HG02623 (cell line): Measurements from ENCODE around the gene ZBTB7A.

Experiments used
- ATAC-seq: cut with Tn5 transposase; IDR thresholded peaks from one replicate; pipeline ENCODE4 v1.9.1; 2021; ENCODE audit warnings: moderate library complexity; ENCODE audit not compliant: unreplicated experiment

Gene ZBTB7A

GRCh38 chr19:4066682-4067395, at the start of gene ZBTB7A:
Gene ZBTB7A (minus strand): TSS chr19:4066899. CDS start chr19:4055232, 11,667 bp downstream.
- ATAC-seq, result no peak

- no peak for ATAC-seq
Observed at GRCh38 chr19:4115818-4116385, 49.2 kb upstream of the ZBTB7A start.

- peak; percentile 64 for ATAC-seq
Observed at GRCh38 chr19:4115050-4115817, 48.5 kb upstream of the ZBTB7A start.

GRCh38 chr19:4114181-4114580, 47.5 kb upstream of the ZBTB7A start:
- ATAC-seq, result no peak

DNA sequence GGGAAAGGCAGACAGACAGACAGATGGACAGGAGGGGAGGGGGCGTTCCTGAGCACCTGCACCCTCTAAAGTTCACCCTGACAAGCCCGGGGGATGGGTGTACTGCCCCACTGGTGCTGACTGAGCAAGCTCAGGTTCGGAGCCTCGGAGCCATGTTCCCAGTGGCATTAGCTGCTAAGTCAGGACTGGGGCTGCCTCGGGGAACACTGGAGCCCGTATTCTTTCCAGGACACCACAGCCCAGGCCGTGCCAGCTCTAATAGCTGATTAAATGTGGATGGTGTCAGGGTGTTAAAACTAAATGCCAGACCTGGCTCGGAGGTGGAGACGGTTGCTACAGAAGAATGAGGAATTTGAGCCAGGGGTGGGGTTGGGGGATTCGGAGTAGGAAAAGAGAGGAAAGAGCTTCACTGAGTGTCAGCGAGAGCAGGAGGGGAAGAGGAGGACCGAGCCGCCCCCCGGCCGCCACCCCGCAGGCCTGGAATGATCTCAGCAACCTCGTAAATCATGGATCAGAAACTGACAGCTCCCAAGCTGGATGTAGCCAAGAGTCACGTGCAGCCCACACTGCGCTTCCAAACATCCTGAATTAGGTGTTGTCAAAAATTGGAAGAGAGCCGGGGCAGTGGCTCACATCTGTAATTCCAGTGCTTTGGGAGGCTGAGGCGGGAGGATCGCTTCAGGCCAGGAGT, 46.8 kb upstream of the ZBTB7A start:
- ATAC-seq, result no peak

- no peak for ATAC-seq
Observed at GRCh38 chr19:4112367-4112766, 45.7 kb upstream of the ZBTB7A start.

GRCh38 chr19:4109626-4109945, 42.9 kb upstream of the ZBTB7A start:
- ATAC-seq, result no peak

DNA sequence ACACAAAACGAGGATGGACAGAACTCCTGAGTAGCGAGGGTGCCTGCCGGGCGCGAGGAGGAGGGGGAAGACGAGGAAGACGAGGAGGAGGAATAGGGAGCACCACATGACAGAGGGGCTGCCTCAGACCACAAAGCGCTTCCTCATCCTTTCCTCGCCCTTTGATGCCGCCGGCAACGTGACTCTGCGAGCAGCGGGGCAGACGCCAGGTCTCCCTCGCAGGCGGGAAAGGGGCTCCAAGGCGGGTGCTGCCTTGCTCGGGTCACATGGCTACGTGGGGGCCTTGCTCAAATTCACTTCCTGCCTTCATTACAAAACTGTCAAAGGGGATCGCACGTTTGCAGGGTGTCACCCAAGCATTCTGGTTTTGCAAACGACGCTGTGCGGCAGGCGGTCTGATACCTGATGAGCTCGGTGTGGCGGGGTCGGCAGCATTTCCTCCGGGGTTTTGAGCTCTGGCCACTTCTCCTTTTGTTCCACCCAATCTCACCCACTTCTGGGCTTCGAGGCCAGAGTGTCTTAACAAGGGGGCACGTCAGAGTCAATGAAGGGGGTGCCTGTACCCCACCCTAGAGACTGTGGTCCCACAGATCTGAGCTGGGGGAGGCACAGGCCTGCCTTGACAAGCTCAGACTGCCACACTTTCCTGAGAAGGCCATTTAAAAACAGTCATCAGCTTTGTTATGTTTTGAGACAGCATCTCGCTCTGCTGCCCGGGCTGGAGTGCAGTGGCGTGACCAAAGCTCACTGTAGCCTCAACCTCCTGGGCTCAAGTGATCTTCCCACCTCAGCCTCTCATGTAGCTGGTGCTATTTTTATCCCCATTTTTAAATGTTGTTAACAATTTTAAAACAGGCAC, 42.3 kb upstream of the ZBTB7A start:
- no peak for ATAC-seq

DNA sequence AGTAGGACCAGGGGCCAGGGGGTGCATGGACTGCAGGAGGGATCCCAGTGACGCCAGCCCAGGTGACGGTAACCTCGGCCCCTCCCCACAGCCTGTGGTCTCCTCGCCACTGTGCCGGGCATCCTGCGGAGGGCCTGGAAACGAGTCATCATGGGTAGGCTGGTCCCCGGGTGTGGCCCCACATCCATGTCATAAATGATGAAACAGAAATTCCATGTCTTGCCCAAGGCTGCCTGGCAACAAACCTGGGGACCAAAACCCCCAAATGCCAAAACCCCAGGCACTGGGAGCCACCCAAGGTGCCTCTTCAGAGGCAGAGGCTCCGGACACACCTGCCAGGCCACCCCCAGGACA, 36.4 kb upstream of the ZBTB7A start:
- no peak for ATAC-seq

- ATAC-seq, result no peak
Observed at GRCh38 chr19:4102339-4103079, 35.8 kb upstream of the ZBTB7A start.

DNA sequence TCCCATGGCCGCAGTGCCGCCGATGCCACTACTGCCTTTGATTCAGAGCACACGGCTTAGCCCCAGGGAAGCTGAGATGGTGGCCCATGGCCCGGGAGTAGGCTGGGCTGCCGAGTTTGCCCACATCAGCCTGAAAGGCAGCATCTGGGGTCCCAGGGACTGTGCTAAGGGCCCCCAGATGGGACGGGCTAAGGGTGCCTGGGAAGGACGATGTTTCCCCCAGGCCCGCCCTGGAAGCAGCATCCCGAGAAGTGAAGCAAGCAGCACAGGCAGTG, 34.7 kb upstream of the ZBTB7A start:
- ATAC-seq, result no peak

DNA sequence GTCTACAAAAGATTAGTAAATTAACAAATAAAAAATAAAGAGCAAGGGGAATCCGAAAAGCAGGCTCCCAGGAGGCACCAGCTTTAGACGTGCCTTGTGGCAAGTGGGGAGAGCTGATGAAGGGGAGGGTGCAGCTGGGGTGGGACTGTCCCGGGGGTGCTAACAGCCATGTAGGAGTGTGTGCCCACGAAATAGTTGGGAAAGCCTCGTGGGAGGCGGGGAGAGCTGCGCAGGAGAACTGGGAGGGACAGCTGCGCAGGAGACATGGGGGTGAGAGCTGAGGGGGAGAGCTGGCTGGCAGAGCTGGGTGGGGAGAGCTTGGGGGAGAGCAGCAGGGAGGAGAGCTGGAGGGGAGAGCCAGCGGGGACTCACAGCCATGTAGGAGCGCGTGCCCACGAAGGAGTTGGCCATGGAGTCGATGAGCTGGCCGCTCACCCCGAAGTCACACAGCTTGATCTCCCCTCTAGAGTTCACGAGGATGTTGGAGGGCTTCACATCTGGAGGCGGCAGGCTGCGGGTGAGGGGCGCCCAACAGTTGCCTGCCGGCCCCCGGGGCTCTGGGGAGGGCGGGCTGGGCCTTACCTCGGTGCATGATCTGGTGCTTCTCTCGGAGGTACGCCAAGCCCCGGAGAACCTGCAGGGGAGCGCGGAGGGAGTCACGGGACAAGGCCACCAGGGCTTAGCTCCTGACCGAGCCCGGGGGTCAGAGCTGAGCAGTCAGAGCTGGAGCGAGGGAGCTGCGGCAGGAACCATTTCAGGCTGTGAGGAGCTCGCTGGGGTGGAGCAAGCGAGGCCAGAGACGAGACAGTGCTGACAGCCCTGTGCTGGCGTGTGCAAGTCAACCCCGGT, 34.2 kb upstream of the ZBTB7A start:
- no peak for ATAC-seq

DNA sequence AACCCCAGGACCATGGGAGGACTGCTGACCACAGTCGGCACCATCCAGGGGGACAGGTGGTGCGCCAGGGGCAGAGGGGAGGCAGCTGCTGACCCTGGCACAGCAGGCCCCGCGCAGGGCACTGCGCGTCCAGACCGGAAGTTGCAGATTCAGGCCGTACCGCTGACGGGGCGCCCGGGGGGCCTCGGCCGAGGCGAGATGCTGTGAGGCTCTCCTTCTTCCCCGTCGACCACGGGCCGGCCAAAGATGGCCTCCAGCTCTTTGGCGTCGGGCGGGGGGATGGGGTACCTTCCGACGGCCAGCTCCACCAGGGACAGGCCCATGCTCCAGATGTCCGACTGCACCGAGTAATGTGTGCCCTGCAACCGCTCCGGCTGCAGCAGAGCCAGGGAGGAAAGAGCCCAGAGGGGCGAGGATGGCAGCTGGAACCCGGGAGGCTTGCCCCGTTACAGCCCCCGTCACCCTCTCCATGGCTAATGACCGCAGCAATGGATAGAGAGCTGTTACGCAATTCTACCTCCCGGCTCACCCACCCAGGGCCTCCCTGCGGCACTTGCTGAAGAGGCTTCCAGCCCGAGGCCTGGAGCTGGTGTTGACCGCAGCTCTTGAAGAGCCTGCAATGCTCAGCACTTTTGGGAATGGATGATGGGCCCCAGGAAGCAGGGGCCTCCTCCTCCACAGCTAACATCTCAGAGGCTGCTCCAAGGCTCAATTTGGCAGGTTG, 32.5 kb upstream of the ZBTB7A start:
- ATAC-seq, result no peak

DNA sequence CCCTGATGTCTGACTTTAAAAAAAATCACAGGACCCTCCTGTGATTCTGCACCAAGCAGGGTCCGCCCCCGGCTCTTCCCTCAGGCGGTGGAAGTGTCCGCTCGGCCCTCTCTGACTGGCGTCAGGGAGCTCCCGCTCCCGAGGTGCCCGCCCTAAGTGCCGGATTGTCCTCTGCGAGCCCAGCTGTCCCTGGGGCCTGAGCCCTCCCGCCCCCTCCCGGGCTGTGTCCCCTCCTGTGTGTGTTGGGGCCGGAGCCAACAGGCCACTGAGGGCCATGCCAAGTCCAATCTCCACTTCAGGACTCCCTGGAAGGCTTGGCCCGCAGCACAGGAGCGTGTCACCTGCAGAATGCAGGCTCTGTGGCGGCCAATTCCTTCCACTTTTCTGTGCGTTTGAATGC, 31.8 kb upstream of the ZBTB7A start:
- no peak for ATAC-seq

DNA sequence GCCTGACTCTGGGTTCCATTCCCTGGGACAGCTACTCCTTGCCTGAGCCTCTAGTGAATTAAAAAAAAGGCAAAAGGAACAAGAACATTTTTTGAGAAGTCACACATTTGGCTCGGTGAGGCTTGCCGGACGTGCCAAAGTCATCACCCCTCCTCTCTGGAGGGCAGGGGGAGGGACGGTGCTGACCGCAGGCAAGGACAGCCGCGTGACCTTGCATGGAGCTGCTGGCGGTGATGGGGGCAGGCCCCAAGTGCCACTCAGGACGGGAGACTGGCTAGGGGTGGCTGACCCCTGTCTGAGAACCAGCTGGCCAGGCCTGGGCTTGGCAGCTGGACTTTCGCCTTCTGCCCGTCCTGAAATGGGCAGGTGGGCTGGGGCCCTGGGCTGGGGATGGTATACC, 30.8 kb upstream of the ZBTB7A start:
- no peak for ATAC-seq

- no peak for ATAC-seq
Observed at GRCh38 chr19:4096049-4096892, 29.6 kb upstream of the ZBTB7A start.

GRCh38 chr19:4095488-4095844, 28.8 kb upstream of the ZBTB7A start:
- ATAC-seq, result no peak
